Measurements from ENCODE around the gene PEPD. TPM values are rescaled to one million over a fixed set of nuclear protein-coding genes. Genes with fewer than 3 reads are reported as not detected.

The PEPD gene
- total RNA-seq, 2 experiments from 2014 or later, result 29.3 to 30.6 TPM

DNA sequence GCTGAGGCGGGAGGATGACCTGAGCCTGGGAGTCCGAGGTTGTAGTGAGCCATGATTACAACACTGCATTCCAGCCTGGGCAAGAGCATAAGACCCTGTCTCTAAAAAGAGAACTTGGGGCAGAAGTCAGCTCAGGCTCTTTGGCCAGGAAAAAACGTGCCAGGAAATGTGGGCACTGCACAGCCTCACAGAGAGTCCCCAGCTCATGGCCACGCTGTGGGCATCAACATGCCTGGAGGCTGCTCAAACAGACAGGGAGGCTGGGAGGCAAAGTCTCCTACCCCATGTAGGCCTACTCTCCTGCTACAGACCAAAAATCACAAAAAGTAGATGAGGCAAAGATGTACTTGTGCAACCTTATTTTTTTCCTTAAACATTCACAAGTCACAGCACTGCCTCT lies 49.4 kb downstream of the PEPD start:
- Mint-ChIP-seq H3K4me3 (no peak overlapping the region), H3K4me1 (ENCODE audit: low read depth) (no peaks in the 10 kb centered on the region), H3K9me3 (no peaks in the 10 kb centered on the region), H3K27me3 (no peaks in the 10 kb centered on the region), H3K36me3 (peaks cover 7% of the 10 kb centered on the region), H3K27ac (no peak overlapping the region)
- no peak for DNase-seq
- intact Hi-C loops (cut with micrococcal nuclease), result no loop called here
- ChIA-PET CTCF (no interaction called here), POLR2A (no interaction called here)

DNA sequence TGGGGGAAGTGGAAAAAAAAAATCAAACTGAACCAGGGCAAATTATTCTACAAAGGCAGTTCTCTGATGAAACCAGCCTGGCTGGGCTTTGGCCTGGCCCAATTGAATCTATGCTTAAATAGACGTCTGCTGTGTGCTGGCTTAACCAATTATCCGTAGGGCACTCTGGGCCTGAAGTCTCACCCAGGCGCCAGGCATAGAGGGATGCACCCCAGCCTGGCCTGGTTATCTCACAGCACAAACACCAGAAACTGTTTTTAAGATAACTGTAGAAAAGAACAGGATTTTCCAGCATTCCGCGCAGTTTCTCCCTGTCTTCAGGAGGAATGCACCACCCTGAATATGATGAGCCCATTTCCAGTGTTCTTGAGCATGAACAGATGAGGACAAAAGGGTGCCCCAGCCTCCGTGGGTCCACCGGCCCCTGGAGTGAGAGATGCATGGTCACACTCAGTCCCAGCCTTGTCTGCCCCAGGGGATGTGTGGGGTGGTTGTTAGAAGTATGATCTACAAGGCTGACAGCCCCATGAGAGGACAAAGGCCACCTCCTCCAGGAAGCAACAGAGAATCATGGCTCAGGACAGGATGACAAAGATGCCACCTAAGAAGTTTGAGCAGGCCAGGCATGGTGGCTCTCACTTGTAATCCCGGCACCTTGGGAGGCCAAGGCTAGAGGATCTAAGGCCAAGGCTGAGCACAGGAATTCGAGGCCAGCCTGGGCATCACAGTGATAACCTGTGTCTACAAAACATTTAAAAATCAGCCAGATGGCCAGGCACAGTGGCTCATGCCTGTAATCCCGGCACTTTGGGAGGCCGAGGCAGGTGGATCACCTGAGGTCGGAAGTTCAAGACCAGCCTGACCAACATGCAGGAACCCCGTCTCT lies 50.2 kb downstream of the PEPD start:
- CTCF ChIA-PET, result no interaction called here
- peaks cover 3% of the 10 kb centered on the region for H3K36me3 Mint-ChIP-seq
- H3K4me1 Mint-ChIP-seq (ENCODE audit: low read depth), result no peaks in the 10 kb centered on the region
- no peak overlapping the region for H3K4me3 Mint-ChIP-seq
- intact Hi-C loops (cut with micrococcal nuclease), result no loop called here
- H3K27ac Mint-ChIP-seq, result no peak overlapping the region
- H3K27me3 Mint-ChIP-seq, result no peaks in the 10 kb centered on the region
- POLR2A ChIA-PET, result no interaction called here
- DNase-seq, result no peak
- H3K9me3 Mint-ChIP-seq, result no peaks in the 10 kb centered on the region

- intact Hi-C loops (cut with micrococcal nuclease), result no loop called here
- no peak overlapping the region for H3K27ac Mint-ChIP-seq
- H3K4me3 Mint-ChIP-seq, result no peak overlapping the region
- no peaks in the 10 kb centered on the region for H3K4me1 Mint-ChIP-seq (ENCODE audit: low read depth)
- POLR2A ChIA-PET, result no interaction called here
- DNase-seq, result no peak
- H3K27me3 Mint-ChIP-seq, result no peaks in the 10 kb centered on the region
- CTCF ChIA-PET, result no interaction called here
- peaks cover 3% of the 10 kb centered on the region for H3K36me3 Mint-ChIP-seq
- H3K9me3 Mint-ChIP-seq, result no peaks in the 10 kb centered on the region
Measured at GRCh38 chr19:33470686-33471085, 50.9 kb downstream of the PEPD start.

- H3K4me3 Mint-ChIP-seq, result no peak overlapping the region
- intact Hi-C loops (cut with micrococcal nuclease), result no loop called here
- no peaks in the 10 kb centered on the region for H3K27me3 Mint-ChIP-seq
- no peaks in the 10 kb centered on the region for H3K9me3 Mint-ChIP-seq
- H3K36me3 Mint-ChIP-seq, result peaks cover 3% of the 10 kb centered on the region
- H3K4me1 Mint-ChIP-seq (ENCODE audit: low read depth), result no peaks in the 10 kb centered on the region
- no peak overlapping the region for H3K27ac Mint-ChIP-seq
- DNase-seq, result no peak
- POLR2A ChIA-PET, result no interaction called here
- CTCF ChIA-PET, result no interaction called here
Measured at GRCh38 chr19:33470040-33470330, 51.6 kb downstream of the PEPD start.

GRCh38 chr19:33469171-33470039 lies 52.2 kb downstream of the PEPD start:
- CTCF ChIA-PET, result interaction anchor here (0.5 kb wide), 1 partner anchor 1025 kb away, joined by 3 read pairs; no protein-coding TSS in a partner anchor
- Mint-ChIP-seq H3K4me3 (no peak overlapping the region), H3K9me3 (no peaks in the 10 kb centered on the region), H3K27me3 (no peaks in the 10 kb centered on the region), H3K36me3 (peaks cover 3% of the 10 kb centered on the region), H3K27ac (no peak overlapping the region), H3K4me1 (ENCODE audit: low read depth) (no peaks in the 10 kb centered on the region)
- POLR2A ChIA-PET, result no interaction called here
- intact Hi-C loops (cut with micrococcal nuclease), result no loop called here
- DNase-seq, result no peak

DNA sequence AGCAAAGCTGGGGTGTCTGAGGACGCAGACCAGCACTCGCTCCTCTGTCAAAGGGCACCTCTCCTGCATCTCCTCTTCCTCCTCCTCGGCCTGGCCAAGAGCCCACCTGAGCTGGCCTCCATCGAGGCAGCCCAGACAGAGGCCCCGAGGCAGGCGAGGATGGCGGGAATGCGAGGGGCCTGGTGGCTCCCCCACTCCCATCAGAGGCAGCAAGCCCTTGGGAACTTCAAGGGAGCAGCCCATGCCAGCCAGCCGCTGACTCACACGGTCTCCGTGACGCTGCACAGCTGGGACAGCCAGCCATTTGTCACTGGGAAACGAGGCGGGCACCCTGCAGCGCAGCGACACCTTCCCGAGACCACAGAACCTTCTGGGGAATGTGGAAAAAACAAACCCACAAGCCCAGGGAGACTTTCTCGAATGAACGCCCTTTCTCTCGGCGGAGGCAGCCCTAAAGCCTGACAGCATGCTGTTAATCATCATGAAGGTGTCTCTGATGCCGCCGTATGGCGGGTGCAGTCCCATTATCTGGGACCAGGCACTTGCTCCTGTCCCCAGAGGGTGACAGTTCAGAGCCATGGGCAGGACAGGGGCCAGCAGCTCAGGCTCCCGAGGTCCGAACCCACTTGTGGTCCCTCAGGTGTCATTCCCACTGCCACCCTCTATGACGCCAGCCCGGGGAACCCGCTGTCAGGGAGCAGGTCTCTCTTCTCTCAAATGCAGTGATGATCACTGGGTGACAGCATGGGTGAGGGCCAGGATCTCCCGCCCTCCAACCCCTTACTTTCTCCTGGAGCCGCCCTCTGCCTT lies 53.0 kb downstream of the PEPD start:
- ChIA-PET CTCF (no interaction called here), POLR2A (no interaction called here)
- Mint-ChIP-seq H3K4me1 (ENCODE audit: low read depth) (no peaks in the 10 kb centered on the region), H3K27ac (no peak overlapping the region), H3K27me3 (no peaks in the 10 kb centered on the region), H3K36me3 (no peaks in the 10 kb centered on the region), H3K4me3 (no peak overlapping the region), H3K9me3 (no peaks in the 10 kb centered on the region)
- intact Hi-C loops (cut with micrococcal nuclease), result no loop called here
- no peak for DNase-seq

DNA sequence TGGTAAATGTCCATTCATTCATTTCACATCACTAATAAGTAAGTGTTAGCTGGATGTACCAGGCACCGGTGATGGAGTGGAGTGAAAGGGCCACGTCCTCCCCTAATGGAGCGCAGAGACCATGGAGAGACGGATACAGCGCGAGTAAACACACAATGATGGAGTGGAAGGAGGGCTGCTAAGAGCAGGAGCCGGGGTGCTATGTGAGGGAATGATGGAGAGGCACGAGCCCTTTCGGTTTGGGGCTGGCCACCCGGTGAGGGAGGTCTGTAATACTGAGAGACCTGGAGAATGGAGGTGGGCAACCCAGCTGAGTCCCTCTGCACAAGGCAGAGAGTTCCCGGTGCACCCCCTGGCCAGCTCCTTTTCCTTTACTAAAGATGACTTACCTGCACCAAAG lies 53.7 kb downstream of the PEPD start:
- Mint-ChIP-seq H3K4me1 (ENCODE audit: low read depth) (no peaks in the 10 kb centered on the region), H3K27me3 (no peaks in the 10 kb centered on the region), H3K4me3 (no peak overlapping the region), H3K36me3 (no peaks in the 10 kb centered on the region), H3K27ac (no peak overlapping the region), H3K9me3 (no peaks in the 10 kb centered on the region)
- DNase-seq, result no peak
- intact Hi-C loops (cut with micrococcal nuclease), result no loop called here
- POLR2A ChIA-PET, result no interaction called here
- CTCF ChIA-PET, result no interaction called here

GRCh38 chr19:33465834-33466233 lies 55.8 kb downstream of the PEPD start:
- H3K4me3 Mint-ChIP-seq, result no peak overlapping the region
- no peaks in the 10 kb centered on the region for H3K36me3 Mint-ChIP-seq
- H3K27ac Mint-ChIP-seq, result no peak overlapping the region
- ChIA-PET POLR2A (no interaction called here), CTCF (no interaction called here)
- H3K27me3 Mint-ChIP-seq, result no peaks in the 10 kb centered on the region
- no peak for DNase-seq
- H3K4me1 Mint-ChIP-seq (ENCODE audit: low read depth), result no peaks in the 10 kb centered on the region
- intact Hi-C loops (cut with micrococcal nuclease), result no loop called here
- no peaks in the 10 kb centered on the region for H3K9me3 Mint-ChIP-seq

GRCh38 chr19:33465371-33465770 lies 56.2 kb downstream of the PEPD start:
- ChIA-PET POLR2A (no interaction called here), CTCF (no interaction called here)
- Mint-ChIP-seq H3K27me3 (no peaks in the 10 kb centered on the region), H3K4me1 (ENCODE audit: low read depth) (no peaks in the 10 kb centered on the region), H3K27ac (no peak overlapping the region), H3K36me3 (no peaks in the 10 kb centered on the region), H3K9me3 (no peaks in the 10 kb centered on the region), H3K4me3 (no peak overlapping the region)
- no peak for DNase-seq
- intact Hi-C loops (cut with micrococcal nuclease), result no loop called here

GRCh38 chr19:33464733-33465115 lies 56.9 kb downstream of the PEPD start:
- POLR2A ChIA-PET, result no interaction called here
- no peaks in the 10 kb centered on the region for H3K36me3 Mint-ChIP-seq
- CTCF ChIA-PET, result no interaction called here
- no peak overlapping the region for H3K27ac Mint-ChIP-seq
- intact Hi-C loops (cut with micrococcal nuclease), result no loop called here
- H3K4me1 Mint-ChIP-seq (ENCODE audit: low read depth), result no peaks in the 10 kb centered on the region
- DNase-seq, result no peak
- no peaks in the 10 kb centered on the region for H3K9me3 Mint-ChIP-seq
- no peaks in the 10 kb centered on the region for H3K27me3 Mint-ChIP-seq
- no peak overlapping the region for H3K4me3 Mint-ChIP-seq

GRCh38 chr19:33464010-33464732 lies 57.4 kb downstream of the PEPD start:
- no peak overlapping the region for H3K27ac Mint-ChIP-seq
- no peak overlapping the region for H3K4me3 Mint-ChIP-seq
- H3K9me3 Mint-ChIP-seq, result no peaks in the 10 kb centered on the region
- ChIA-PET CTCF (no interaction called here), POLR2A (no interaction called here)
- H3K27me3 Mint-ChIP-seq, result no peaks in the 10 kb centered on the region
- no peak for DNase-seq
- H3K36me3 Mint-ChIP-seq, result no peaks in the 10 kb centered on the region
- H3K4me1 Mint-ChIP-seq (ENCODE audit: low read depth), result no peaks in the 10 kb centered on the region
- intact Hi-C loops (cut with micrococcal nuclease), result no loop called here

GRCh38 chr19:33463199-33463598 lies 58.4 kb downstream of the PEPD start:
- intact Hi-C loops (cut with micrococcal nuclease), result no loop called here
- H3K9me3 Mint-ChIP-seq, result no peaks in the 10 kb centered on the region
- CTCF ChIA-PET, result interaction anchor here (1.4 kb wide), 1 partner anchor 47 kb away, joined by 4 read pairs; no protein-coding TSS in a partner anchor

More at GRCh38 chr19:33463199-33463598, 58.4 kb downstream of the PEPD start:
- no peak overlapping the region for H3K4me3 Mint-ChIP-seq
- POLR2A ChIA-PET, result no interaction called here
- no peak for DNase-seq
- H3K4me1 Mint-ChIP-seq (ENCODE audit: low read depth), result no peaks in the 10 kb centered on the region
- no peaks in the 10 kb centered on the region for H3K36me3 Mint-ChIP-seq
- no peaks in the 10 kb centered on the region for H3K27me3 Mint-ChIP-seq
- H3K27ac Mint-ChIP-seq, result no peak overlapping the region
